ENCODE results near the gene PTPRA.

The PTPRA gene

DNA sequence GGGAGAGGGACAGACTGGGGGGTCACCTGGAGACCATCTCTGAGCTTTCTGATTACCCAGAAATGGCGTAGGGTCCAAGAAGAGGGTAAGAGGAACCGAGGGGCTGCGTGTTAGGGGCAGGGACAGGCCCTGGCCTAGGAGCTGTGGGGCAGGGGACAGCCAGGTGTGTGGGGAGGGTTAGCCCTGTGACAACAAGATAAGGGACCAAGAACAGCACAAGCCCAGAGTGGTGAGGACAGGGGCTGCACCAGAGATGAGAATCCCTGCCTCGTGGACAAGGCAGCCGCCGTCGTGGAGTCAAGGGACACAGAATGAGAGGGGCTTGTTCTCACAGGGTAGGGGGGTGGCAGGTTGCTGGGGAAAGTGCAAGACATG, 211.7 kb downstream of the PTPRA start:
- Histone ChIP-seq H3K4me3 (ENCODE audit: low read depth, low read length) (no peak overlapping the region), H3K27me3 (ENCODE audit: insufficient read depth, low read length) (peaks cover 32% of the 10 kb centered on the region), H3K4me1 (ENCODE audit: control insufficient read depth, insufficient read depth, low read length, unreplicated experiment) (peaks cover 13% of the 10 kb centered on the region), H3K27ac (ENCODE audit: low read depth, low read length) (no peak overlapping the region), H3K36me3 (ENCODE audit: insufficient read depth, low read length) (no peaks in the 10 kb centered on the region), H3K79me2 (ENCODE audit: control insufficient read depth, insufficient read depth, low read length, unreplicated experiment) (no peaks in the 10 kb centered on the region), H2AFZ (ENCODE audit: low read length, unreplicated experiment) (no peak overlapping the region)

GRCh38 chr20:3085571-3086072, 212.3 kb downstream of the PTPRA start:
- Histone ChIP-seq H3K36me3 (ENCODE audit: insufficient read depth, low read length) (no peaks in the 10 kb centered on the region), H3K79me2 (ENCODE audit: control insufficient read depth, insufficient read depth, low read length, unreplicated experiment) (no peaks in the 10 kb centered on the region), H3K27me3 (ENCODE audit: insufficient read depth, low read length) (peaks cover 38% of the 10 kb centered on the region), H2AFZ (ENCODE audit: low read length, unreplicated experiment) (no peak overlapping the region), H3K27ac (ENCODE audit: low read depth, low read length) (no peak overlapping the region), H3K4me3 (ENCODE audit: low read depth, low read length) (no peak overlapping the region), H3K4me1 (ENCODE audit: control insufficient read depth, insufficient read depth, low read length, unreplicated experiment) (peaks cover 11% of the 10 kb centered on the region)

DNA sequence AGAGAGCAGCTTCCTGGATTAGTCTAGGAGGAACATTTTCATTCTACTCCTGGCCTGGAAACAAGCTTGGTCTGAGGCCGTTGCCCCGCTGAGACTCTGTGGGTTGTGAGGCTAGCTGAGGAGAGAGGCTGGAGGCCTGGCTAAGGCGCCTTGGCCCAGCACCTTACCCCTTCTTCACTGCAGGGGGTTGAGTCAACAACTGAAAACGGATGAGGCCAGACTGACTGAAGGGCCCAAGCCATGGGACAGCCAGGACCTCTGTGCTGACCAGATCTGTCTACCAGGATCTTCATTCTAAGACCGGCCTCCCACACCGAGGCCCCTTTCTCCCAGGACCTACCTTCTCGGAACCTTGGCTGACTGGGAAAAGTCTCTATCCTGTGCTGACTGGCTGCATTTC, 214.8 kb downstream of the PTPRA start:
- no peak overlapping the region for H2AFZ ChIP-seq (ENCODE audit: low read length, unreplicated experiment)
- no peaks in the 10 kb centered on the region for H3K79me2 ChIP-seq (ENCODE audit: control insufficient read depth, insufficient read depth, low read length, unreplicated experiment)
- no peak overlapping the region for H3K27ac ChIP-seq (ENCODE audit: low read depth, low read length)
- H3K4me3 ChIP-seq (ENCODE audit: low read depth, low read length), result no peak overlapping the region
- H3K27me3 ChIP-seq (ENCODE audit: insufficient read depth, low read length), result peaks cover 41% of the 10 kb centered on the region
- no peaks in the 10 kb centered on the region for H3K36me3 ChIP-seq (ENCODE audit: insufficient read depth, low read length)
- H3K4me1 ChIP-seq (ENCODE audit: control insufficient read depth, insufficient read depth, low read length, unreplicated experiment), result no peaks in the 10 kb centered on the region

Measured in ACC112 (cell line).